Measurements from ENCODE around the gene SLFN13. TPM values are rescaled to one million over a fixed set of nuclear protein-coding genes. Genes with fewer than 3 reads are reported as not detected.
A peak's percentile ranks its signal among the peaks of the same experiment; 100 is the strongest.

SLFN13 gene
- total RNA-seq (10 to 100 TPM; 24.7 to 38.1 (median 33.0) TPM), polyA plus RNA-seq (1 to 10 TPM; 1.9 to 6.0 (median 5.5) TPM)
- long read RNA-seq, donor 1, full-length matches to known transcripts, result 5 of 5 reads
- long read RNA-seq, donor 1, partial matches to known transcripts, result 0 of 5 reads
- long read RNA-seq, donor 1, other reads (novel, unspliced or antisense), result 0 of 5 reads
- long read RNA-seq, donor 2, full-length matches to known transcripts, result 1 of 1 reads
- long read RNA-seq, donor 2, partial matches to known transcripts, result 0 of 1 reads
- long read RNA-seq, donor 2, other reads (novel, unspliced or antisense), result 0 of 1 reads

GRCh38 chr17:35448214-35448898 lies at the start of gene SLFN13:
Gene SLFN13 (minus strand): TSS chr17:35448766. CDS start chr17:35445680, 3,086 bp downstream.
- H3K36me3 ChIP-seq, result peaks cover 0 to 23% (median 2%) of the 10 kb centered on the region in 6 donors
- H3K9me3 ChIP-seq, result no peaks in the 10 kb centered on the region
- intact Hi-C loops (cut with DNase I; ENCODE audit: low total_unique reads), result no loop called here
- H3K4me1 ChIP-seq, result peaks cover 6 to 32% (median 25%) of the 10 kb centered on the region in 6 donors
- DNase-seq, result peak; percentile 96
- H3K4me3 ChIP-seq, result peak within 1 kb of the TSS; percentile 37 to 76 (median 64)
- TF ChIP-seq CTCF (IDR thresholded peaks at IDR 0.05 in 8 of 11, conservative IDR thresholded peaks at IDR 0.05 in 3 of 11) (no peak), POLR2A (IDR thresholded peaks at IDR 0.05) (peak in 1 of 3 donors; percentile 40), POLR2AphosphoS5 (IDR thresholded peaks at IDR 0.05) (peak; percentile 85 to 90 (median 85))
- peak within 1 kb of the TSS; percentile 61 to 90 (median 86) for H3K27ac ChIP-seq
- 0 to 4% (median 2%) methylated on average over 37 to 44 of the region's 44 CpGs for WGBS, 5 donors
- peaks cover 0 to 8% (median 0%) of the 10 kb centered on the region in 7 donors for H3K27me3 ChIP-seq (replicated peaks in 1 of 7)

GRCh38 chr17:35496451-35497290 lies 48.1 kb upstream of the SLFN13 start:
- WGBS, 5 donors, result 35 to 43% (median 39%) methylated on average over 30 of the region's 30 CpGs
- H3K27me3 ChIP-seq (replicated peaks in 1 of 7), result peaks cover 0 to 91% (median 66%) of the 10 kb centered on the region in 7 donors
- H3K4me1 ChIP-seq, result peaks cover 8 to 77% (median 24%) of the 10 kb centered on the region in 6 donors
- no peak overlapping the region for H3K4me3 ChIP-seq
- TF ChIP-seq POLR2AphosphoS5 (IDR thresholded peaks at IDR 0.05) (no peak), POLR2A (IDR thresholded peaks at IDR 0.05) (no peak), CTCF (IDR thresholded peaks at IDR 0.05 in 8 of 11, conservative IDR thresholded peaks at IDR 0.05 in 3 of 11) (no peak)
- H3K9me3 ChIP-seq, result peaks cover 0 to 9% (median 2%) of the 10 kb centered on the region in 8 donors
- H3K36me3 ChIP-seq, result peaks cover 0 to 18% (median 0%) of the 10 kb centered on the region in 6 donors
- intact Hi-C loops (cut with DNase I; ENCODE audit: low total_unique reads), result no loop called here
- DNase-seq, result no peak
- no peak overlapping the region for H3K27ac ChIP-seq

GRCh38 chr17:35493040-35493439 lies 44.5 kb upstream of the SLFN13 start:
- intact Hi-C loops (cut with DNase I; ENCODE audit: low total_unique reads), result no loop called here

More at GRCh38 chr17:35493040-35493439, 44.5 kb upstream of the SLFN13 start:
- Histone ChIP-seq H3K27me3 (replicated peaks in 1 of 7) (peaks cover 0 to 100% (median 90%) of the 10 kb centered on the region in 7 donors), H3K36me3 (peaks cover 0 to 13% (median 0%) of the 10 kb centered on the region in 6 donors), H3K9me3 (no peaks in the 10 kb centered on the region), H3K27ac (no peak overlapping the region), H3K4me1 (peaks cover 12 to 77% (median 40%) of the 10 kb centered on the region in 6 donors), H3K4me3 (no peak overlapping the region)
- DNase-seq, result no peak
- no peak for TF ChIP-seq CTCF (IDR thresholded peaks at IDR 0.05 in 8 of 11, conservative IDR thresholded peaks at IDR 0.05 in 3 of 11)
- TF ChIP-seq POLR2AphosphoS5 (IDR thresholded peaks at IDR 0.05), result no peak
- TF ChIP-seq POLR2A (IDR thresholded peaks at IDR 0.05), result no peak
- 5 to 24% (median 20%) methylated on average over 2 of the region's 2 CpGs for WGBS, 5 donors

Measured in spleen (tissue), 13 donors.